T-cell (primary cell): ENCODE measurements around the gene ABCC9. TPM values are rescaled to one million over a fixed set of nuclear protein-coding genes. Genes with fewer than 3 reads are reported as not detected.

ENCODE experiments used
- ATAC-seq, 4 experiments: fragments of 200-7000 bp in 3 of 4; fragments of 150-1000 bp in 1 of 4; cut with Tn5 transposase; replicated peaks in 1 of 4; 1 replicate in 3 of 4; 2 replicates in 1 of 4; pipeline ENCODE4 v1.10.0; 2021; ENCODE audit warnings: moderate library complexity in 3 of 4, mild to moderate bottlenecking in 2 of 4, moderate number of reproducible peaks in 1 of 4
- CTCF ChIA-PET, 2 donors: fragments of 300-600 bp; sonication (Branson Sonifier 250); formaldehyde crosslinking; loops; one replicate each; lab custom pipeline; 2022; ENCODE audit warnings: antibody characterized with exemption in 2 of 2; lab: Charles Lee
- POLR2A ChIA-PET, 2 donors: fragments of 300-600 bp; sonication (Branson Sonifier 250); formaldehyde crosslinking; loops; one replicate each; lab custom pipeline; 2022; ENCODE audit warnings: antibody characterized with exemption in 2 of 2; lab: Charles Lee
- DNase-seq, 35 experiments: peaks; one replicate each; pipeline versions ENCODE4 v3.0.0 to v3.0.0-alpha.2; 2013 to 2023
- H3K27ac ChIP-seq: one replicate; pipeline ENCODE4 v1.5.1; 2013; ENCODE audit warnings: low read length
- H3K27me3 ChIP-seq, 2 experiments: replicated peaks in 1 of 2; 1 replicate in 1 of 2; 2 replicates in 1 of 2; pipeline versions ENCODE4 v1.6.1 to v1.7.0; 2013; ENCODE audit warnings: low read length in 1 of 2, mixed read lengths in 1 of 2; ENCODE audit not compliant: control insufficient read depth in 2 of 2, insufficient read depth in 2 of 2; ENCODE audit errors: extremely low read depth in 1 of 2
- H3K36me3 ChIP-seq, 2 donors: 1 replicate in 1 of 2; 2 replicates in 1 of 2; pipeline versions ENCODE4 v1.6.1 to v1.7.0; 2013; ENCODE audit warnings: low read length in 1 of 2; ENCODE audit not compliant: control insufficient read depth in 2 of 2, insufficient read depth in 1 of 2; ENCODE audit errors: extremely low read depth in 1 of 2
- H3K4me1 ChIP-seq, 2 experiments: 1 replicate in 1 of 2; 2 replicates in 1 of 2; pipeline versions ENCODE4 v1.6.1 to v1.7.0; 2013; ENCODE audit warnings: low read length in 2 of 2, mixed read lengths in 1 of 2; ENCODE audit not compliant: insufficient read depth in 2 of 2, control insufficient read depth in 1 of 2; ENCODE audit errors: extremely low read depth in 1 of 2
- H3K4me3 ChIP-seq, 2 donors: 1 replicate in 1 of 2; 2 replicates in 1 of 2; pipeline versions ENCODE4 v1.5.1 to v1.7.0; 2013; ENCODE audit warnings: mild to moderate bottlenecking in 2 of 2, low read length in 1 of 2, moderate library complexity in 1 of 2; ENCODE audit not compliant: control insufficient read depth in 1 of 2; ENCODE audit errors: extremely low read depth in 1 of 2
- H3K9me3 ChIP-seq: 2 replicates; pipeline ENCODE4 v1.7.0; 2013
- H3K27ac Mint-ChIP-seq, 2 donors: one replicate each; pipeline ENCODE4 v1.8.0; 2020 to 2021; ENCODE audit warnings: mild to moderate bottlenecking in 2 of 2, mixed read lengths in 2 of 2
- H3K27me3 Mint-ChIP-seq, 2 donors: one replicate each; pipeline ENCODE4 v1.8.0; 2021 to 2022; ENCODE audit warnings: mixed read lengths in 2 of 2
- H3K36me3 Mint-ChIP-seq: one replicate; pipeline ENCODE4 v1.8.0; 2021; ENCODE audit warnings: mixed read lengths
- H3K4me1 Mint-ChIP-seq, 3 donors: one replicate each; pipeline ENCODE4 v1.8.0; 2020 to 2022; ENCODE audit warnings: mixed read lengths in 3 of 3, mild to moderate bottlenecking in 1 of 3
- H3K4me3 Mint-ChIP-seq, 3 donors: one replicate each; pipeline ENCODE4 v1.8.0; 2020 to 2022; ENCODE audit warnings: mild to moderate bottlenecking in 3 of 3, mixed read lengths in 3 of 3, moderate library complexity in 3 of 3
- H3K9me3 Mint-ChIP-seq, 3 donors: one replicate each; pipeline ENCODE4 v1.8.0; 2020 to 2022; ENCODE audit warnings: mixed read lengths in 3 of 3
- WGBS: methylation state at CpG from one replicate; pipeline ENCODE4 v1.1.5; 2013; ENCODE audit warnings: missing lambda C conversion rate; ENCODE audit not compliant: insufficient coverage; 5-methylcytosine and 5-hydroxymethylcytosine counted together
- total RNA-seq, 35 experiments: library from RNA in 6 of 35; stranded (reverse) in 6 of 35; fragments of 120-200 nt in 1 of 35; gene quantifications; one replicate each; pipeline versions ENCODE4 v1.2.1 to v1.2.4 and lab custom pipeline; 2013 to 2026

Gene ABCC9
- total RNA-seq, 5 donors from 2014 or later (not counting 1 experiment from before 2014, with no cell fraction given), result 0.06 to 0.10 (median 0.09) TPM; not detected in 2

DNA sequence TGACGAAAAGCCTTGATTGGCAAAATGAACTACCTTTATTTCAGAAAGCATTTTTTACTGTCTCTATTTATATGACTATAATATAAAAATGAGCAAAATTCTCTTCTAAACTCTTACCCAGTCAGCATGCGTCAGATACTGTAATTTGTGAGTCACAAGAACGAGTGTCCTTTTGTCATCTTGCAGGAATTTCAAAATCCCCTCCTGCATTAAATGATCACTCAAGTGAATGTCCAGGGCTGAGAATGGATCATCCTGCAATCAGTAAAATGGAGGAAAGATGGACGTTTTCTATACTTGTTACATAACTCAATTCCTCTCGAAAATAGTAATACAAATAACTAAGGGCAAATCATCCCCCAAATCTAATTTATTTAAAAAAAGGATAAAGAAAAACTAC lies 89.0 kb downstream of the ABCC9 start:
- Histone ChIP-seq H3K27ac (no peak overlapping the region), H3K4me1 (no peaks in the 10 kb centered on the region), H3K4me3 (no peak overlapping the region), H3K36me3 (no peaks in the 10 kb centered on the region), H3K9me3 (no peaks in the 10 kb centered on the region), H3K27me3 (no peaks in the 10 kb centered on the region)
- ChIA-PET CTCF (no interaction called here), POLR2A (no interaction called here)
- Mint-ChIP-seq H3K4me3 (no peak overlapping the region), H3K9me3 (no peaks in the 10 kb centered on the region), H3K36me3 (no peaks in the 10 kb centered on the region), H3K27ac (no peak overlapping the region), H3K4me1 (no peaks in the 10 kb centered on the region), H3K27me3 (peaks cover 9 to 24% of the 10 kb centered on the region in 2 donors)
- ATAC-seq (no peak), DNase-seq (no peak)
- no CpG with 5 or more reads among the region's 5 CpGs for WGBS

DNA sequence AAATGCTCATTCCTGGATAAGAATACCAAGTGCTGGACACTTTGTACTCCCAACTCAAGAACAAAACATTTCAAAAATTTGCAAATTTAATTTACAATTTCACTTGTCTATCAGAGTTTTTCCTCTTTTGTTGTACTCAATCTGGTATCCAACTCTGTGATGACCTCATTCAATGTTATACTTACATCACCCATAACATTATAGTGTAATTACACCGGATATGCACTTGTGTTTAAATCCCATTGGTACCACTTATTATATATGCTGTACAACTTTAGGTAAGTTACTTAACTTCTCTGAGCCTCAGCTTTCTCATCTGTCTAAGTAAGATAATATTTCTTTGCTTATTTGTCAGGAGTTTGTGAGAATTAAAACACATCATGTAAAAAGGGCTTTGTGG lies 90.1 kb downstream of the ABCC9 start:
- no peaks in the 10 kb centered on the region for H3K36me3 ChIP-seq
- H3K4me1 ChIP-seq, result no peaks in the 10 kb centered on the region
- H3K27ac Mint-ChIP-seq, result no peak overlapping the region
- no peaks in the 10 kb centered on the region for H3K9me3 ChIP-seq
- H3K4me3 ChIP-seq, result no peak overlapping the region
- no peaks in the 10 kb centered on the region for H3K4me1 Mint-ChIP-seq
- no peaks in the 10 kb centered on the region for H3K27me3 ChIP-seq
- no peaks in the 10 kb centered on the region for H3K9me3 Mint-ChIP-seq
- ATAC-seq (no peak), DNase-seq (no peak)
- POLR2A ChIA-PET, result no interaction called here
- no peak overlapping the region for H3K4me3 Mint-ChIP-seq
- WGBS, result no CpG with 5 or more reads among the region's 1 CpG
- no peaks in the 10 kb centered on the region for H3K36me3 Mint-ChIP-seq
- no peak overlapping the region for H3K27ac ChIP-seq
- peaks cover 9 to 24% of the 10 kb centered on the region in 2 donors for H3K27me3 Mint-ChIP-seq
- CTCF ChIA-PET, result no interaction called here

- POLR2A ChIA-PET, result no interaction called here
- no peak overlapping the region for H3K27ac ChIP-seq
- Mint-ChIP-seq H3K36me3 (no peaks in the 10 kb centered on the region), H3K27ac (no peak overlapping the region), H3K4me3 (no peak overlapping the region), H3K27me3 (peaks cover 9 to 24% of the 10 kb centered on the region in 2 donors), H3K9me3 (no peaks in the 10 kb centered on the region), H3K4me1 (no peaks in the 10 kb centered on the region)
- no peaks in the 10 kb centered on the region for H3K27me3 ChIP-seq
- no CpG with 5 or more reads among the region's 4 CpGs for WGBS
- no peak for ATAC-seq
- H3K4me3 ChIP-seq, result no peak overlapping the region
- H3K36me3 ChIP-seq, result no peaks in the 10 kb centered on the region
- H3K9me3 ChIP-seq, result no peaks in the 10 kb centered on the region
- H3K4me1 ChIP-seq, result no peaks in the 10 kb centered on the region
- no peak for DNase-seq
- CTCF ChIA-PET, result no interaction called here
Measured at GRCh38 chr12:21850419-21850818, 90.8 kb downstream of the ABCC9 start.

DNA sequence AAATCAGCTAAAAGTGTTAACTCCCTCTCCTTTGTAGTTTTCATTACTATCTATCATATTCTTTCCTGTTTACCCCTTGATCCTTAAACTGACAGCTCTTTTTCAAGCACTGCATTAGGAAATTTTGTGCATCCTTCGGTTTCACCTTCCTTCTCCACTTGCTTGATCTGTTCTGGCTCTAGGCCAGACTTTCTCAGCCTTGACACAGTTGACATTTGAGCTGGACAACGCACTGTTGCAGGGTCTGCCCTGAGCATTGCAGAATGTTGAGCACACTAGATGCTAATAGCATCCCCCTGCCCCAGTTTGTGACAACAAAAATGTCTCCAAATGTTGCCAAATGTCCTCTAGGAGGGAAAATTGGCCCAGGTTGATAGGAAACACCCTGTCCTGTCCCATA lies 91.3 kb downstream of the ABCC9 start:
- Histone ChIP-seq H3K27me3 (no peaks in the 10 kb centered on the region), H3K4me1 (no peaks in the 10 kb centered on the region), H3K36me3 (no peaks in the 10 kb centered on the region), H3K4me3 (no peak overlapping the region), H3K9me3 (no peaks in the 10 kb centered on the region), H3K27ac (no peak overlapping the region)
- DNase-seq (no peak), ATAC-seq (no peak)
- no peaks in the 10 kb centered on the region for H3K36me3 Mint-ChIP-seq
- no peak overlapping the region for H3K4me3 Mint-ChIP-seq
- POLR2A ChIA-PET, result no interaction called here
- no peaks in the 10 kb centered on the region for H3K4me1 Mint-ChIP-seq
- no peaks in the 10 kb centered on the region for H3K9me3 Mint-ChIP-seq
- CTCF ChIA-PET, result no interaction called here
- WGBS, result 68% methylated on average over 2 of the region's 2 CpGs
- H3K27ac Mint-ChIP-seq, result no peak overlapping the region
- peaks cover 9 to 24% of the 10 kb centered on the region in 2 donors for H3K27me3 Mint-ChIP-seq

DNA sequence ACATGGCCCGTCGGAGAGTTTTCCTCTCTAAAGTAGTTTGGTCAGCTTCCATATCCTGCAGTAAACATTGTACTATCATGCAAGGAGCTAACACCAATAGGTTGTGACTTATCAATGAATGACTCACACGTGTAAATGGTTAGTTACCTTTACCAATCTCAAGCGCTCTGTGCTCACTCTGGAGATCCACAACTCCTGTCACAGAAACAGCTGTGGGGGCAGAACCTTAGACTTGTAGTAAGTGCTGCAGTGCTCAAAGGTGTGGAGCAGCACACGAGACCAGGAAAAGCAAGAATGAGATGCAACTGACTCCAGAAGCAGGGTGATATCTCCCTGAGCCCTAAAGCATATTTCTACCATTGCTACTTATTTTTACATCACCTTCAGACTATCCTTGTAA lies 93.0 kb downstream of the ABCC9 start:
- no peak for ATAC-seq
- POLR2A ChIA-PET, result no interaction called here
- CTCF ChIA-PET, result no interaction called here
- H3K4me1 Mint-ChIP-seq, result no peaks in the 10 kb centered on the region
- H3K4me3 ChIP-seq, result no peak overlapping the region
- H3K27ac Mint-ChIP-seq, result no peak overlapping the region
- H3K9me3 Mint-ChIP-seq, result no peaks in the 10 kb centered on the region
- no peaks in the 10 kb centered on the region for H3K36me3 ChIP-seq
- no peaks in the 10 kb centered on the region for H3K36me3 Mint-ChIP-seq
- no peaks in the 10 kb centered on the region for H3K27me3 ChIP-seq
- no CpG with 5 or more reads among the region's 5 CpGs for WGBS
- H3K4me1 ChIP-seq, result no peaks in the 10 kb centered on the region
- H3K9me3 ChIP-seq, result no peaks in the 10 kb centered on the region
- H3K4me3 Mint-ChIP-seq, result no peak overlapping the region
- peaks cover 10 to 24% of the 10 kb centered on the region in 2 donors for H3K27me3 Mint-ChIP-seq
- no peak for DNase-seq
- no peak overlapping the region for H3K27ac ChIP-seq

- Histone ChIP-seq H3K4me3 (no peak overlapping the region), H3K27me3 (no peaks in the 10 kb centered on the region), H3K36me3 (no peaks in the 10 kb centered on the region), H3K4me1 (no peaks in the 10 kb centered on the region), H3K27ac (no peak overlapping the region), H3K9me3 (no peaks in the 10 kb centered on the region)
- Mint-ChIP-seq H3K36me3 (no peaks in the 10 kb centered on the region), H3K27me3 (peaks cover 11 to 16% of the 10 kb centered on the region in 2 donors), H3K4me1 (no peaks in the 10 kb centered on the region), H3K27ac (no peak overlapping the region), H3K4me3 (no peak overlapping the region), H3K9me3 (no peaks in the 10 kb centered on the region)
- no CpG with 5 or more reads among the region's 2 CpGs for WGBS
- CTCF ChIA-PET, result interaction anchor here in 1 of 2 donors (0.6 kb wide), 1 partner anchor 281 kb away, joined by 3 read pairs; no protein-coding TSS in a partner anchor
- POLR2A ChIA-PET, result no interaction called here
- no peak for DNase-seq
- no peak for ATAC-seq
Measured at GRCh38 chr12:21843795-21844194, 97.4 kb downstream of the ABCC9 start.

GRCh38 chr12:21839776-21840175 lies 101.5 kb downstream of the ABCC9 start:
- no peaks in the 10 kb centered on the region for H3K36me3 Mint-ChIP-seq
- H3K9me3 Mint-ChIP-seq, result no peaks in the 10 kb centered on the region
- no peaks in the 10 kb centered on the region for H3K4me1 ChIP-seq
- H3K27me3 ChIP-seq, result no peaks in the 10 kb centered on the region
- no peak overlapping the region for H3K4me3 Mint-ChIP-seq
- no peaks in the 10 kb centered on the region for H3K36me3 ChIP-seq
- H3K27me3 Mint-ChIP-seq, result peaks cover 8 to 11% of the 10 kb centered on the region in 2 donors
- POLR2A ChIA-PET, result interaction anchor here in 1 of 2 donors (0.5 kb wide), 1 partner anchor 37 kb away, joined by 7 read pairs; no protein-coding TSS in a partner anchor
- no peak overlapping the region for H3K27ac ChIP-seq
- no peak overlapping the region for H3K4me3 ChIP-seq
- H3K27ac Mint-ChIP-seq, result no peak overlapping the region
- no CpG with 5 or more reads among the region's 1 CpG for WGBS
- H3K4me1 Mint-ChIP-seq, result no peaks in the 10 kb centered on the region
- CTCF ChIA-PET, result no interaction called here
- no peak for DNase-seq
- ATAC-seq, result no peak
- no peaks in the 10 kb centered on the region for H3K9me3 ChIP-seq
